Choroid plexus epithelial cell (primary cell): Measurements from ENCODE around the gene ATP10B.

Source experiments
- DNase-seq: peaks from one replicate; pipeline ENCODE4 v3.0.0-alpha.2; 2010; ENCODE audit warnings: low read depth
- H3K4me3 ChIP-seq: 2 replicates; pipeline ENCODE4 v1.5.1; 2011; ENCODE audit warnings: low read depth, mild to moderate bottlenecking, control low read depth, low read length, moderate library complexity
- CTCF ChIP-seq: conservative IDR thresholded peaks from 2 replicates; pipeline ENCODE4 v1.5.1; 2011; ENCODE audit warnings: low read depth, mild to moderate bottlenecking, control low read depth, inconsistent platforms, low read length, moderate library complexity

The ATP10B gene

GRCh38 chr5:160640406-160640805, 211.6 kb downstream of the ATP10B start:
- DNase-seq: no peak
- no peak overlapping the region for H3K4me3 ChIP-seq
- no peak for TF ChIP-seq CTCF

GRCh38 chr5:160638161-160638742, 213.8 kb downstream of the ATP10B start:
- TF ChIP-seq CTCF: no peak
- no peak for DNase-seq
- no peak overlapping the region for H3K4me3 ChIP-seq

- H3K4me3 ChIP-seq: no peak overlapping the region
- DNase-seq: no peak
- no peak for TF ChIP-seq CTCF
Measured at GRCh38 chr5:160637357-160638090, 214.5 kb downstream of the ATP10B start.

GRCh38 chr5:160635663-160636062, 216.3 kb downstream of the ATP10B start:
- H3K4me3 ChIP-seq: no peak overlapping the region
- DNase-seq: no peak
- TF ChIP-seq CTCF: no peak

- TF ChIP-seq CTCF: no peak
- DNase-seq: no peak
- no peak overlapping the region for H3K4me3 ChIP-seq
Measured at GRCh38 chr5:160635046-160635445, 217.0 kb downstream of the ATP10B start.

- no peak for DNase-seq
- no peak for TF ChIP-seq CTCF
- no peak overlapping the region for H3K4me3 ChIP-seq
Measured at GRCh38 chr5:160629003-160629402, 223.0 kb downstream of the ATP10B start.

- H3K4me3 ChIP-seq: no peak overlapping the region
- no peak for TF ChIP-seq CTCF
- DNase-seq: no peak
Measured at GRCh38 chr5:160628619-160628968, 223.4 kb downstream of the ATP10B start.
